Lower lobe of right lung (tissue), 2 donors: ENCODE measurements around the gene CYLD. TPM values are rescaled to one million over a fixed set of nuclear protein-coding genes. Genes with fewer than 3 reads are reported as not detected.

Experiments
- ATAC-seq, 2 donors: fragments of 200-7000 bp; cut with Tn5 transposase; one replicate each; pipeline ENCODE4 v1.9.1; 2020 to 2022; ENCODE audit warnings: mild to moderate bottlenecking in 2 of 2, moderate library complexity in 2 of 2
- DNase-seq: peaks from one replicate; pipeline ENCODE4 v3.0.0-alpha.2; 2020
- H3K27ac ChIP-seq: fragments of 200-600 bp; one replicate; pipeline ENCODE4 v1.8.0; 2022
- H3K27me3 ChIP-seq: fragments of 200-600 bp; one replicate; pipeline ENCODE4 v1.8.0; 2022; ENCODE audit warnings: low read depth
- H3K36me3 ChIP-seq: fragments of 200-600 bp; one replicate; pipeline ENCODE4 v1.8.0; 2022; ENCODE audit warnings: mild to moderate bottlenecking
- H3K4me1 ChIP-seq: fragments of 200-600 bp; one replicate; pipeline ENCODE4 v1.8.0; 2022
- H3K4me3 ChIP-seq: fragments of 200-600 bp; one replicate; pipeline ENCODE4 v1.8.0; 2022; ENCODE audit warnings: mild to moderate bottlenecking
- H3K9me3 ChIP-seq: fragments of 200-600 bp; one replicate; pipeline ENCODE4 v1.8.0; 2022
- CTCF ChIP-seq: fragments of 200-600 bp; IDR thresholded peaks from one replicate; pipeline ENCODE4 v1.8.0; 2022; ENCODE audit warnings: antibody characterized with exemption, mild to moderate bottlenecking
- intact Hi-C: fragments of 100-400 bp; cut with DNase I; formaldehyde crosslinking; loops from one replicate; pipeline ENCODE4 v1.11.0; 2022
- total RNA-seq: library from RNA; stranded (reverse); fragmentation: NEBNext Ultra II Directional; extraction: Animal tissue kit (Norgen Biotek cat#: 25700); gene quantifications from one replicate; pipeline ENCODE4 v1.2.1, GENCODE V29; 2021
- donor health status: DM: no; HTN: yes; CAD: no; lungs with severe emphysema.

Gene CYLD
- total RNA-seq, 1 donor from 2014 or later: 45.8 TPM

- DNase-seq (no peak), ATAC-seq (no peak)
- no peak overlapping the region for H3K4me3 ChIP-seq
- H3K4me1 ChIP-seq: no peaks in the 10 kb centered on the region
- peaks cover 10% of the 10 kb centered on the region for H3K36me3 ChIP-seq
- no peaks in the 10 kb centered on the region for H3K27me3 ChIP-seq
- no peak overlapping the region for H3K27ac ChIP-seq
- no peak for TF ChIP-seq CTCF
- intact Hi-C loops: no loop called here
- no peaks in the 10 kb centered on the region for H3K9me3 ChIP-seq
Measured at GRCh38 chr16:50724306-50724705, 17.6 kb upstream of the CYLD start.

- H3K4me1 ChIP-seq: no peaks in the 10 kb centered on the region
- ATAC-seq: no peak
- peaks cover 19% of the 10 kb centered on the region for H3K36me3 ChIP-seq
- no peaks in the 10 kb centered on the region for H3K27me3 ChIP-seq
- H3K9me3 ChIP-seq: no peaks in the 10 kb centered on the region
- no peak for DNase-seq
- no peak overlapping the region for H3K27ac ChIP-seq
- TF ChIP-seq CTCF: no peak
- H3K4me3 ChIP-seq: no peak overlapping the region
- intact Hi-C loops: no loop called here
Measured at GRCh38 chr16:50731130-50731988, 10.5 kb upstream of the CYLD start.

DNA sequence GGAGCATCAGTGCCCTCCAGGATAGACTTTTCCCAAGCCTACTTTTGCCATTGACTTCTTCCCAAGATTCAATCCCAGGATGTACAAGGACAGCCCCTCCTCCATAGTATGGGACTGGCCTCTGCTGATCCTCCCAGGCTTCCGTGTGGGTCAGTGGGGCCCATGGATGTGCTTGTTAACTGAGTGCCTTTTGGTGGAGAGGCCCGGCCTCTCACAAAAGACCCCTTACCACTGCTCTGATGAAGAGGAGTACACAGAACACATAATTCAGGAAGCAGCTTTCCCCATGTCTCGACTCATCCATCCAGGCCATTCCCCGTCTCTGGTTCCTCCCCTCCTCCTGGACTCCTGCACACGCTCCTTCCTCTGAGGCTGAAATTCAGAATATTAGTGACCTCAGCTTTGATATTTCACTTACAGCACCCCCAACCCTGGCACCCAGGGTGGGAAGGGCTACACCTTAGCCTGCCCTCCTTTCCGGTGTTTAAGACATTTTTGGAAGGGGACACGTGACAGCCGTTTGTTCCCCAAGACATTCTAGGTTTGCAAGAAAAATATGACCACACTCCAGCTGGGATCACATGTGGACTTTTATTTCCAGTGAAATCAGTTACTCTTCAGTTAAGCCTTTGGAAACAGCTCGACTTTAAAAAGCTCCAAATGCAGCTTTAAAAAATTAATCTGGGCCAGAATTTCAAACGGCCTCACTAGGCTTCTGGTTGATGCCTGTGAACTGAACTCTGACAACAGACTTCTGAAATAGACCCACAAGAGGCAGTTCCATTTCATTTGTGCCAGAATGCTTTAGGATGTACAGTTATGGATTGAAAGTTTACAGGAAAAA lies 9.7 kb upstream of the CYLD start:
- Histone ChIP-seq H3K27me3 (no peaks in the 10 kb centered on the region), H3K4me3 (no peak overlapping the region), H3K4me1 (no peaks in the 10 kb centered on the region), H3K9me3 (no peaks in the 10 kb centered on the region), H3K36me3 (peaks cover 19% of the 10 kb centered on the region), H3K27ac (no peak overlapping the region)
- no peak for ATAC-seq
- no peak for TF ChIP-seq CTCF
- DNase-seq: no peak
- intact Hi-C loops: no loop called here

GRCh38 chr16:50733468-50733867 lies 8.4 kb upstream of the CYLD start:
- Histone ChIP-seq H3K27ac (no peak overlapping the region), H3K36me3 (peaks cover 19% of the 10 kb centered on the region), H3K4me3 (no peak overlapping the region), H3K9me3 (no peaks in the 10 kb centered on the region), H3K4me1 (no peaks in the 10 kb centered on the region), H3K27me3 (no peaks in the 10 kb centered on the region)
- intact Hi-C loops: no loop called here
- ATAC-seq: no peak
- no peak for TF ChIP-seq CTCF
- no peak for DNase-seq

GRCh38 chr16:50735629-50736122 lies 6.2 kb upstream of the CYLD start:
- Histone ChIP-seq H3K4me1 (no peaks in the 10 kb centered on the region), H3K36me3 (peaks cover 11% of the 10 kb centered on the region), H3K27me3 (no peaks in the 10 kb centered on the region), H3K4me3 (no peak overlapping the region), H3K27ac (no peak overlapping the region), H3K9me3 (no peaks in the 10 kb centered on the region)
- no peak for TF ChIP-seq CTCF
- DNase-seq (no peak), ATAC-seq (peak in 1 of 2 donors; percentile 16)
- intact Hi-C loops: no loop called here
